ENCODE results near the gene ENOX1.

Gene ENOX1

DNA sequence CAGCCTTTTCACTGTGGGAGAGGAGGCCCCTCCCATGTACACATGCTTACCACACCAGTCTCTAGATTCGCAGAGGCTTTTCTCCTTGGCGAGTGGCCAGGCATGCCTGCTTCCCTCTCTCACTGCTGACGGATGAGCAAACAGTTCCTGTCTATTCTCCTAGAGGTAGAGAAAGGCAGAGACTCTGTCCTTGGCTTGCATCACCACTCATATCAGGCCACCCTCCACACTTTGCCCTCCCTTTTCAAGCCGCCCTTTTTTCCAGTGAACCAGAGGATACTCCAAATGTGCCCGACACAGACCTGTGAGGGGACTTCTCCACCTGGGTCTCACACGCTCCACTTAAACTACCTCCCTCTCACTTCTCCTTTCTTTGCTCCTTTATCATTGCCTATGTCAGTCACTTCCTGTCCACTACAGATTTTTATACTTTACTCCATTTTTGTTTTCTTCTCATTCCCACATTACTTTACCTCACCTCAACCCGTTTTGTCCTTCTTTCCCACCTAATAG lies 478.8 kb downstream of the ENOX1 start:
- no peak overlapping the region for H3K4ac ChIP-seq (ENCODE audit: low read depth, low read length)
- H3K18ac ChIP-seq (ENCODE audit: low read length), result no peak overlapping the region
- 100% methylated on average over 1 of the region's 7 CpGs for WGBS (ENCODE audit: extremely low coverage, insufficient coverage, insufficient read length)
- no peak overlapping the region for H3K23ac ChIP-seq (ENCODE audit: low read length)
- H3K9ac ChIP-seq (ENCODE audit: low read length), result no peak overlapping the region
- no peak overlapping the region for H2BK5ac ChIP-seq (ENCODE audit: low read depth, low read length, poor library complexity)
- H3K4me3 ChIP-seq (ENCODE audit: low read depth, low read length), result no peak overlapping the region
- H4K12ac ChIP-seq (ENCODE audit: low read depth, low read length), result no peak overlapping the region
- H3K4me1 ChIP-seq (ENCODE audit: control insufficient read depth in 1 of 2, insufficient read depth in 2 of 2, low read length in 2 of 2), result peaks cover 4% of the 10 kb centered on the region in 2 experiments
- no peaks in the 10 kb centered on the region for H3K9me3 ChIP-seq (ENCODE audit: insufficient read depth, low read depth, low read length)
- no peak overlapping the region for H3K14ac ChIP-seq (ENCODE audit: low read length)
- H2BK120ac ChIP-seq (ENCODE audit: insufficient read depth, low read length, poor library complexity), result no peak overlapping the region
- no peak overlapping the region for H3K27ac ChIP-seq (ENCODE audit: low read depth, low read length)
- no peaks in the 10 kb centered on the region for H3K79me2 ChIP-seq (ENCODE audit: control insufficient read depth, insufficient read depth, low read length, poor library complexity)
- no peaks in the 10 kb centered on the region for H3K79me1 ChIP-seq (ENCODE audit: low read length)
- H2BK12ac ChIP-seq (ENCODE audit: low read length), result no peak overlapping the region
- DNase-seq, result peak in 1 of 2 donors; percentile 14
- H3K27me3 ChIP-seq (ENCODE audit: insufficient read depth, low read length), result no peaks in the 10 kb centered on the region
- H3K36me3 ChIP-seq (ENCODE audit: control insufficient read depth in 1 of 2, insufficient read depth in 2 of 2, low read length in 2 of 2), result no peaks in the 10 kb centered on the region
- H4K91ac ChIP-seq (ENCODE audit: low read depth, low read length), result no peak overlapping the region
- H4K8ac ChIP-seq (ENCODE audit: low read depth, low read length), result peak overlapping the region; percentile 7
- H3K4me2 ChIP-seq (ENCODE audit: low read length), result no peak overlapping the region
- H2AK5ac ChIP-seq (ENCODE audit: low read length), result no peak overlapping the region
- no peak overlapping the region for H2AFZ ChIP-seq (ENCODE audit: insufficient read depth, low read length, poor library complexity)

DNA sequence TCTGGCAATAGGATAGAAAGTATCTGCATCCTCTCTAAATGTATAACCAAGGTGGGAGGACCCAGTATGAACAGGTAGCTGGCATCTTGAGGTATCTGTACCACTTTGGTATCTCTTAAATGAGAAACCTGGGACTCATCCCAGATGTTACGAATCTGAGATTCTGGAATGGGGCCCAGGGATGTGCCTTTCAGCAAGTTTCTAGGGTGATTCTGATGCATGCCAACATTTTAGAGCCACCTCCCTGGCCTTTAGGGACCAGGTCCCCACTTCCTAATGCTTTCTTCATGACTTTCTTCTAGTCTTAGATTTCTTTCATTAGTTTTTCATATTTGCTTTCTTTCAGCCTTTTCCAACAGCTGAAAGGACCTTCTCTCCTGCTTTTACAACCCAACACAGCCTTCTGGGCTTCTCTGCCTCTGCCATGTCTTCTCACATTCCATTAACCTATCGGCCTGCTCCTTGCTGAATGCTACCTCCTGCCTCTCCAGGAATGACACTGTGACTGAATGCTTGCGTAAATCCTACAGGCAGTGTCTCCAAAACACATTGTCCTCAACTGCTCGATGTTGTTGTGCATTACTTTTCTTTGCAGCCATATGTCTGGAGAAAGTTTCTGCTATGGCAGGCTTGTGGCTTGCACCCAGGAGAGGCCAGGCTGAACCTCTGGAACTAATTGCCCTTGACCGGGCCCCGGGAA lies 479.4 kb downstream of the ENOX1 start:
- Histone ChIP-seq H4K12ac (ENCODE audit: low read depth, low read length) (no peak overlapping the region), H3K4me2 (ENCODE audit: low read length) (no peak overlapping the region), H3K79me1 (ENCODE audit: low read length) (no peaks in the 10 kb centered on the region), H3K23ac (ENCODE audit: low read length) (no peak overlapping the region), H3K4me1 (ENCODE audit: control insufficient read depth in 1 of 2, insufficient read depth in 2 of 2, low read length in 2 of 2) (peaks cover 4% of the 10 kb centered on the region in 2 experiments), H3K9me3 (ENCODE audit: insufficient read depth, low read depth, low read length) (no peaks in the 10 kb centered on the region), H2BK120ac (ENCODE audit: insufficient read depth, low read length, poor library complexity) (no peak overlapping the region), H2BK5ac (ENCODE audit: low read depth, low read length, poor library complexity) (no peak overlapping the region), H3K14ac (ENCODE audit: low read length) (no peak overlapping the region), H3K9ac (ENCODE audit: low read length) (no peak overlapping the region), H2BK12ac (ENCODE audit: low read length) (no peak overlapping the region), H3K27ac (ENCODE audit: low read depth, low read length) (no peak overlapping the region), H2AFZ (ENCODE audit: insufficient read depth, low read length, poor library complexity) (no peak overlapping the region), H3K4ac (ENCODE audit: low read depth, low read length) (no peak overlapping the region), H2AK5ac (ENCODE audit: low read length) (no peak overlapping the region), H4K8ac (ENCODE audit: low read depth, low read length) (no peak overlapping the region), H3K36me3 (ENCODE audit: control insufficient read depth in 1 of 2, insufficient read depth in 2 of 2, low read length in 2 of 2) (no peaks in the 10 kb centered on the region), H3K18ac (ENCODE audit: low read length) (no peak overlapping the region), H3K4me3 (ENCODE audit: low read depth, low read length) (no peak overlapping the region), H3K79me2 (ENCODE audit: control insufficient read depth, insufficient read depth, low read length, poor library complexity) (no peaks in the 10 kb centered on the region), H4K91ac (ENCODE audit: low read depth, low read length) (no peak overlapping the region), H3K27me3 (ENCODE audit: insufficient read depth, low read length) (no peaks in the 10 kb centered on the region)
- no CpG with 5 or more reads among the region's 6 CpGs for WGBS (ENCODE audit: extremely low coverage, insufficient coverage, insufficient read length)
- DNase-seq, result no peak

DNA sequence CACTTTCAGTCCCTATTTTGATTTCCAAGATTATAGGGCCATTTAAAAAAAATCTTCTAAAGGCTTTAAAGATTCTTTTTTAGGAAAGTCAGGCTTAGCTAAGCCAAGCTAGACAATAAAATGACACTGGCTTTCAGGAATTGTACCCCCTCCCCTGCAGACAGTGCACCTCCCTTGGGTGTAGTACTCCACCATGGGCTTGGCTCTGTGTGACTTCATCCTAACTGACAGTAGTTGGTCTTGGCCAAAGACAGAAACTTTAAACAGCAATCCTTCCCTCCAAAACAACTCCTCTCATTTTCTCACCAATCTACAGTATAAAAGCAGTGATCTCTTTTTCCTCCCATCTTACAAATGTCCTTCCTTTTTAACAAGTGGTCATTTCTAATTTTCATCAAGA lies 480.4 kb downstream of the ENOX1 start:
- Histone ChIP-seq H3K27me3 (ENCODE audit: insufficient read depth, low read length) (no peaks in the 10 kb centered on the region), H3K9me3 (ENCODE audit: insufficient read depth, low read depth, low read length) (no peaks in the 10 kb centered on the region), H2BK12ac (ENCODE audit: low read length) (no peak overlapping the region), H2BK120ac (ENCODE audit: insufficient read depth, low read length, poor library complexity) (no peak overlapping the region), H2AK5ac (ENCODE audit: low read length) (no peak overlapping the region), H3K79me1 (ENCODE audit: low read length) (no peaks in the 10 kb centered on the region), H3K14ac (ENCODE audit: low read length) (no peak overlapping the region), H2BK5ac (ENCODE audit: low read depth, low read length, poor library complexity) (no peak overlapping the region), H3K36me3 (ENCODE audit: control insufficient read depth in 1 of 2, insufficient read depth in 2 of 2, low read length in 2 of 2) (no peaks in the 10 kb centered on the region), H3K4ac (ENCODE audit: low read depth, low read length) (no peak overlapping the region), H3K79me2 (ENCODE audit: control insufficient read depth, insufficient read depth, low read length, poor library complexity) (no peaks in the 10 kb centered on the region), H3K27ac (ENCODE audit: low read depth, low read length) (no peak overlapping the region), H3K4me2 (ENCODE audit: low read length) (no peak overlapping the region), H4K12ac (ENCODE audit: low read depth, low read length) (no peak overlapping the region), H3K4me1 (ENCODE audit: control insufficient read depth in 1 of 2, insufficient read depth in 2 of 2, low read length in 2 of 2) (peaks cover 4% of the 10 kb centered on the region in 2 experiments), H3K23ac (ENCODE audit: low read length) (no peak overlapping the region), H4K91ac (ENCODE audit: low read depth, low read length) (no peak overlapping the region), H2AFZ (ENCODE audit: insufficient read depth, low read length, poor library complexity) (no peak overlapping the region), H4K8ac (ENCODE audit: low read depth, low read length) (no peak overlapping the region), H3K9ac (ENCODE audit: low read length) (no peak overlapping the region), H3K18ac (ENCODE audit: low read length) (no peak overlapping the region), H3K4me3 (ENCODE audit: low read depth, low read length) (no peak overlapping the region)
- DNase-seq, result no peak

DNA sequence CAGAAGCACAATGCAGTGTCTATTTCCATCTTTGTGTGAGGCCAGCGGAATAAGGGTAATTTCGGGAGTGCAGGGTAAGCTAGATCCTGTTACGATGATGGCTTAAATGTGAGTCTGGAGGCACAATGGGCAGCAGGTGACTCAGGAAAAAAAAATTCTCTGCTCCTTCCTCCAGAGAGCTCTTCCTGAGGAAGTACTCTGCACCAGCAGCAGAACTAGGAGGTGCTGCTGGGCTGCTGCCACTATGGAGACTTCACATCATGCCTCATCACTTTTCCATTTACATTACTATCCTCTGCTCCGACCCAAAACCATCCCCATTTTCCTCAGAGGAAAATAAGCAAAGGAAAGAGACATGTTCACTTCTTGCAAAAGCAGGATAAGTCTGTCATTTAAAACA lies 481.4 kb downstream of the ENOX1 start:
- Histone ChIP-seq H3K23ac (ENCODE audit: low read length) (no peak overlapping the region), H2AK5ac (ENCODE audit: low read length) (no peak overlapping the region), H3K18ac (ENCODE audit: low read length) (no peak overlapping the region), H4K91ac (ENCODE audit: low read depth, low read length) (no peak overlapping the region), H3K9me3 (ENCODE audit: insufficient read depth, low read depth, low read length) (no peaks in the 10 kb centered on the region), H3K79me2 (ENCODE audit: control insufficient read depth, insufficient read depth, low read length, poor library complexity) (no peaks in the 10 kb centered on the region), H3K4ac (ENCODE audit: low read depth, low read length) (no peak overlapping the region), H3K27ac (ENCODE audit: low read depth, low read length) (no peak overlapping the region), H3K9ac (ENCODE audit: low read length) (no peak overlapping the region), H3K4me2 (ENCODE audit: low read length) (no peak overlapping the region), H3K36me3 (ENCODE audit: control insufficient read depth in 1 of 2, insufficient read depth in 2 of 2, low read length in 2 of 2) (no peaks in the 10 kb centered on the region), H3K4me3 (ENCODE audit: low read depth, low read length) (no peak overlapping the region), H2AFZ (ENCODE audit: insufficient read depth, low read length, poor library complexity) (no peak overlapping the region), H4K8ac (ENCODE audit: low read depth, low read length) (no peak overlapping the region), H3K14ac (ENCODE audit: low read length) (no peak overlapping the region), H3K27me3 (ENCODE audit: insufficient read depth, low read length) (no peaks in the 10 kb centered on the region), H2BK120ac (ENCODE audit: insufficient read depth, low read length, poor library complexity) (no peak overlapping the region), H2BK12ac (ENCODE audit: low read length) (no peak overlapping the region), H2BK5ac (ENCODE audit: low read depth, low read length, poor library complexity) (no peak overlapping the region), H4K12ac (ENCODE audit: low read depth, low read length) (no peak overlapping the region), H3K4me1 (ENCODE audit: control insufficient read depth in 1 of 2, insufficient read depth in 2 of 2, low read length in 2 of 2) (peaks cover 4% of the 10 kb centered on the region in 2 experiments), H3K79me1 (ENCODE audit: low read length) (no peaks in the 10 kb centered on the region)
- DNase-seq, result peak in 1 of 2 donors; percentile 35
- 100% methylated on average over 1 of the region's 4 CpGs for WGBS (ENCODE audit: extremely low coverage, insufficient coverage, insufficient read length)
